ENCODE results near the gene TRAIP.

DNA sequence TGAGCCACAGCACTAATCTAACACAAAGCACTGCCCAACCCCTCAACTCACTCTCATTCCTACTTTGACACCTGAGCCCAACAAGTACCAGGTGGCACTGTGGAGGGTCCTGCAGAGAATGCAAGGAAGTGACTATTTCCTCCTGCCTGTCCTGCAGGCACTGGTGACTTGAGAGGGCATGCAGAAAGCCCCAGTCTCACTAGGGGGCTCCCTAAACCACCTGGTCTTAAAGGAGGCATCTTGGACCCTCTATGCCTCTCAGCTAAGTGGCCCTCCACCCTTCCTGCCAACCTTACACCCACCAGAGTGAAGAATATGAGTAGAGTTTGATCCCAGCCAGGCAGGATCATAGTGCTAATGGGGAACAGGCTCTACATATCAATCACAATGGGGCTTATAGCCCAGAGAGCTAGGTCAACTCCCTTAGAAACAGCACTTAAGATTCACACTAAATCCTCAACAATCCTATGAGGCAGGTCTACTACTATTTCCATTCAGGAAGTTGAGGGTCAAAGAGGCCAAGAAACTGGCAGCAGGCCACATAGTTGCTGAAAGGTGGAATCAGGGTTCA is 15.2 kb downstream of the TRAIP start:
- TF ChIP-seq, protein P1, sequence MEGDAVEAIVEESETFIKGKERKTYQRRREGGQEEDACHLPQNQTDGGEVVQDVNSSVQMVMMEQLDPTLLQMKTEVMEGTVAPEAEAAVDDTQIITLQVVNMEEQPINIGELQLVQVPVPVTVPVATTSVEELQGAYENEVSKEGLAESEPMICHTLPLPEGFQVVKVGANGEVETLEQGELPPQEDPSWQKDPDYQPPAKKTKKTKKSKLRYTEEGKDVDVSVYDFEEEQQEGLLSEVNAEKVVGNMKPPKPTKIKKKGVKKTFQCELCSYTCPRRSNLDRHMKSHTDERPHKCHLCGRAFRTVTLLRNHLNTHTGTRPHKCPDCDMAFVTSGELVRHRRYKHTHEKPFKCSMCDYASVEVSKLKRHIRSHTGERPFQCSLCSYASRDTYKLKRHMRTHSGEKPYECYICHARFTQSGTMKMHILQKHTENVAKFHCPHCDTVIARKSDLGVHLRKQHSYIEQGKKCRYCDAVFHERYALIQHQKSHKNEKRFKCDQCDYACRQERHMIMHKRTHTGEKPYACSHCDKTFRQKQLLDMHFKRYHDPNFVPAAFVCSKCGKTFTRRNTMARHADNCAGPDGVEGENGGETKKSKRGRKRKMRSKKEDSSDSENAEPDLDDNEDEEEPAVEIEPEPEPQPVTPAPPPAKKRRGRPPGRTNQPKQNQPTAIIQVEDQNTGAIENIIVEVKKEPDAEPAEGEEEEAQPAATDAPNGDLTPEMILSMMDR (IDR thresholded peaks at IDR 0.05): no peak
- TF ChIP-seq POLR2AphosphoS5 (IDR thresholded peaks at IDR 0.05; ENCODE audit: insufficient read depth in 1 of 2, low read depth in 1 of 2): no peak
- TF ChIP-seq POLR2A (IDR thresholded peaks at IDR 0.05): no peak

Measured in vagina (tissue), 2 donors.